Heart left ventricle (tissue), 16 donors: ENCODE measurements around the gene MRPL4. TPM values are rescaled to one million over a fixed set of nuclear protein-coding genes. Genes with fewer than 3 reads are reported as not detected.

ENCODE experiments used
- ATAC-seq, 4 donors: fragments of 200-7000 bp; cut with Tn5 transposase; one replicate each; pipeline ENCODE4 v1.9.1; 2020 to 2022; ENCODE audit warnings: moderate library complexity in 4 of 4, mild to moderate bottlenecking in 3 of 4, moderate number of reproducible peaks in 1 of 4
- DNase-seq, 5 donors: peaks; one replicate each; pipeline ENCODE4 v3.0.0-alpha.2; 2020
- H3K27ac ChIP-seq, 12 donors: fragments of 200-600 bp; sonication (generic) in 4 of 12; one replicate each; pipeline versions ENCODE4 v1.5.0 to v1.8.0; 2016 to 2022; ENCODE audit warnings: mild to moderate bottlenecking in 2 of 12
- H3K27me3 ChIP-seq, 9 donors: fragments of 200-600 bp; sonication (generic) in 2 of 9; one replicate each; pipeline versions ENCODE4 v1.5.1 to v1.8.0; 2016 to 2022; ENCODE audit warnings: mild to moderate bottlenecking in 3 of 9
- H3K36me3 ChIP-seq, 9 donors: fragments of 200-600 bp; sonication (generic) in 2 of 9; one replicate each; pipeline versions ENCODE4 v1.5.0 to v1.8.0; 2018 to 2022; ENCODE audit warnings: mild to moderate bottlenecking in 2 of 9
- H3K4me1 ChIP-seq, 12 donors: fragments of 200-600 bp; sonication (generic) in 4 of 12; one replicate each; pipeline versions ENCODE4 v1.5.0 to v1.8.0; 2016 to 2022; ENCODE audit warnings: mild to moderate bottlenecking in 3 of 12
- H3K4me3 ChIP-seq, 12 donors: fragments of 200-600 bp; sonication (generic) in 4 of 12; one replicate each; pipeline versions ENCODE4 v1.5.0 to v1.8.0; 2017 to 2022; ENCODE audit warnings: mild to moderate bottlenecking in 9 of 12, moderate library complexity in 4 of 12
- H3K9me3 ChIP-seq, 12 donors: fragments of 200-600 bp; sonication (generic) in 4 of 12; one replicate each; pipeline versions ENCODE4 v1.5.0 to v1.8.0; 2016 to 2022; ENCODE audit warnings: mild to moderate bottlenecking in 1 of 12
- CTCF ChIP-seq, 12 donors: fragments of 200-600 bp; sonication (generic) in 4 of 12; IDR thresholded peaks; one replicate each; pipeline versions ENCODE4 v1.5.0 to v1.8.0; 2018 to 2022; ENCODE audit warnings: antibody characterized with exemption in 12 of 12, mild to moderate bottlenecking in 5 of 12
- POLR2A ChIP-seq, 2 donors: fragments of 450-650 bp; IDR thresholded peaks; one replicate each; pipeline ENCODE4 v1.6.1; 2017; ENCODE audit warnings: antibody characterized with exemption in 2 of 2, mild to moderate bottlenecking in 2 of 2, moderate library complexity in 2 of 2
- WGBS, 4 donors: extraction: QIAGEN DNeasy Blood & Tissue Kit in 2 of 4; methylation state at CpG; one replicate each; pipeline versions ENCODE4 v1.1.5 to v1.1.7; 2013 to 2018; 5-methylcytosine and 5-hydroxymethylcytosine counted together
- intact Hi-C, 10 donors: fragments of 100-400 bp; cut with DNase I; formaldehyde crosslinking; loops; one replicate each; pipeline versions ENCODE4 v1.11.1 to v1.14.2; 2022
- polyA plus RNA-seq, 2 donors: library from polyadenylated mRNA; stranded (reverse); fragments of 200-250 nt; gene quantifications; one replicate each; pipeline ENCODE4 v1.2.3, GENCODE V29; 2013
- total RNA-seq, 9 donors: library from RNA; depleted of rRNA in 2 of 9; stranded (reverse); fragments of >200 nt in 2 of 9; fragmentation: NEBNext Ultra II Directional in 3 of 9; extraction: Animal tissue kit (Norgen Biotek cat#: 25700) in 3 of 9; gene quantifications; one replicate each; pipeline versions ENCODE4 v1.1.0 to v1.2.4, GENCODE V29; 2016 to 2023
- donor health status: ischemic (EF 13 %, LVEDD 7.1; RV severe dilation, severe dysfunction).
- donor health status: healthy with polysubstance abuse.
- donor health status: DM: no; HTN: yes; CAD: no.
- donor health status: DM: no; HTN: no; CAD: no.
- donor health status: ischemic (EF 25% LVEDD 6.9; RV normal size, moderate dysfunction).
- donor health status: ischemic (EF 25% LVEDD 5.7; RV mildly dilated, moderate dysfunction).
- donor health status: healthy.
- donor health status: DM: yes; HTN: yes; CAD: no.
- donor health status: ischemic (EF 35%, LVEDD 5.7; RV mildly dilated, moderate dysfunction).
- donor health status: nonischemic (EF 11% LVEDD 7.7; RV severe dilation, severe dysfunction).
- donor health status: DM: yes; HTN: yes; CAD: no.
- donor health status: PGD.
- donor health status: ischemic (EF 29% LVEDD 5.4; RV normal size, mild dysfunction).
- donor health status: nonischemic (EF 23%, LVEDD 6.1; RV moderate dilation, normal function).

Gene MRPL4
- total and polyA plus RNA-seq, 11 donors = 37.7 to 123 (median 68.2) TPM

- TF ChIP-seq CTCF (IDR thresholded peaks at IDR 0.05) = no peak
- no peak for TF ChIP-seq POLR2A (IDR thresholded peaks at IDR 0.05)
- peaks cover 0 to 2% (median 0%) of the 10 kb centered on the region in 12 donors for H3K4me1 ChIP-seq
- H3K27me3 ChIP-seq = no peaks in the 10 kb centered on the region
- ATAC-seq (no peak), DNase-seq (no peak)
- no peaks in the 10 kb centered on the region for H3K9me3 ChIP-seq
- H3K27ac ChIP-seq = no peak overlapping the region
- H3K4me3 ChIP-seq = no peak overlapping the region
- intact Hi-C loops = loop anchor here in 2 of 10 donors (10.0 kb wide), 2 partner anchors 49 to 129 kb away; partner anchors contain the start of genes EIF3G (in 2 of the 2), P2RY11 (in 2 of the 2) and DNMT1 (in 1 of the 2)
- H3K36me3 ChIP-seq = no peaks in the 10 kb centered on the region
- 92 to 97% (median 96%) methylated on average over 2 to 7 of the region's 7 CpGs for WGBS, 4 donors
Measured at GRCh38 chr19:10243606-10244005, 8.4 kb upstream of the MRPL4 start.

GRCh38 chr19:10245189-10245939 lies 6.7 kb upstream of the MRPL4 start:
- ATAC-seq (no peak), DNase-seq (no peak)
- Histone ChIP-seq H3K36me3 (no peaks in the 10 kb centered on the region), H3K27me3 (no peaks in the 10 kb centered on the region), H3K9me3 (no peaks in the 10 kb centered on the region), H3K4me1 (peaks cover 0 to 7% (median 0%) of the 10 kb centered on the region in 12 donors), H3K27ac (no peak overlapping the region), H3K4me3 (no peak overlapping the region)
- intact Hi-C loops = loop anchor here in 4 of 10 donors (5.0 to 10.0 kb wide), 3 partner anchors 51 to 313 kb away; partner anchors contain the start of genes EIF3G (in 2 of the 4), P2RY11 (in 2 of the 4) and DNMT1 (in 1 of the 4)
- TF ChIP-seq CTCF (IDR thresholded peaks at IDR 0.05) = no peak
- TF ChIP-seq POLR2A (IDR thresholded peaks at IDR 0.05) = no peak
- WGBS, 4 donors = 83 to 89% (median 87%) methylated on average over 9 of the region's 9 CpGs

- intact Hi-C loops = loop anchor here in 4 of 10 donors (5.0 to 10.0 kb wide), 3 partner anchors 52 to 314 kb away; partner anchors contain the start of genes EIF3G (in 2 of the 4), P2RY11 (in 2 of the 4) and DNMT1 (in 1 of the 4)
Measured at GRCh38 chr19:10246511-10246910, 5.5 kb upstream of the MRPL4 start.

More at GRCh38 chr19:10246511-10246910, 5.5 kb upstream of the MRPL4 start:
- WGBS, 4 donors = 85 to 90% (median 87%) methylated on average over 6 of the region's 6 CpGs
- no peaks in the 10 kb centered on the region for H3K27me3 ChIP-seq
- no peak for DNase-seq
- no peak overlapping the region for H3K4me3 ChIP-seq
- no peaks in the 10 kb centered on the region for H3K9me3 ChIP-seq
- ATAC-seq = no peak
- no peaks in the 10 kb centered on the region for H3K36me3 ChIP-seq
- H3K27ac ChIP-seq = no peak overlapping the region
- H3K4me1 ChIP-seq = peaks cover 0 to 17% (median 0%) of the 10 kb centered on the region in 12 donors
- TF ChIP-seq POLR2A (IDR thresholded peaks at IDR 0.05) = no peak
- TF ChIP-seq CTCF (IDR thresholded peaks at IDR 0.05) = no peak
